Heart left ventricle (tissue), 16 donors: ENCODE measurements around the gene POLR2C. TPM values are rescaled to one million over a fixed set of nuclear protein-coding genes. Genes with fewer than 3 reads are reported as not detected.
A peak's percentile ranks its signal among the peaks of the same experiment; 100 is the strongest.

ENCODE experiments used
- ATAC-seq, 4 donors: fragments of 200-7000 bp; cut with Tn5 transposase; one replicate each; pipeline ENCODE4 v1.9.1; 2020 to 2022; ENCODE audit warnings: moderate library complexity in 4 of 4, mild to moderate bottlenecking in 3 of 4, moderate number of reproducible peaks in 1 of 4
- DNase-seq, 5 donors: peaks; one replicate each; pipeline ENCODE4 v3.0.0-alpha.2; 2020
- H3K27ac ChIP-seq, 12 donors: fragments of 200-600 bp; sonication (generic) in 4 of 12; one replicate each; pipeline versions ENCODE4 v1.5.0 to v1.8.0; 2016 to 2022; ENCODE audit warnings: mild to moderate bottlenecking in 2 of 12
- H3K27me3 ChIP-seq, 9 donors: fragments of 200-600 bp; sonication (generic) in 2 of 9; one replicate each; pipeline versions ENCODE4 v1.5.1 to v1.8.0; 2016 to 2022; ENCODE audit warnings: mild to moderate bottlenecking in 3 of 9
- H3K36me3 ChIP-seq, 9 donors: fragments of 200-600 bp; sonication (generic) in 2 of 9; one replicate each; pipeline versions ENCODE4 v1.5.0 to v1.8.0; 2018 to 2022; ENCODE audit warnings: mild to moderate bottlenecking in 2 of 9
- H3K4me1 ChIP-seq, 12 donors: fragments of 200-600 bp; sonication (generic) in 4 of 12; one replicate each; pipeline versions ENCODE4 v1.5.0 to v1.8.0; 2016 to 2022; ENCODE audit warnings: mild to moderate bottlenecking in 3 of 12
- H3K4me3 ChIP-seq, 12 donors: fragments of 200-600 bp; sonication (generic) in 4 of 12; one replicate each; pipeline versions ENCODE4 v1.5.0 to v1.8.0; 2017 to 2022; ENCODE audit warnings: mild to moderate bottlenecking in 9 of 12, moderate library complexity in 4 of 12
- H3K9me3 ChIP-seq, 12 donors: fragments of 200-600 bp; sonication (generic) in 4 of 12; one replicate each; pipeline versions ENCODE4 v1.5.0 to v1.8.0; 2016 to 2022; ENCODE audit warnings: mild to moderate bottlenecking in 1 of 12
- CTCF ChIP-seq, 12 donors: fragments of 200-600 bp; sonication (generic) in 4 of 12; IDR thresholded peaks; one replicate each; pipeline versions ENCODE4 v1.5.0 to v1.8.0; 2018 to 2022; ENCODE audit warnings: antibody characterized with exemption in 12 of 12, mild to moderate bottlenecking in 5 of 12
- POLR2A ChIP-seq, 2 donors: fragments of 450-650 bp; IDR thresholded peaks; one replicate each; pipeline ENCODE4 v1.6.1; 2017; ENCODE audit warnings: antibody characterized with exemption in 2 of 2, mild to moderate bottlenecking in 2 of 2, moderate library complexity in 2 of 2
- WGBS, 4 donors: extraction: QIAGEN DNeasy Blood & Tissue Kit in 2 of 4; methylation state at CpG; one replicate each; pipeline versions ENCODE4 v1.1.5 to v1.1.7; 2013 to 2018; 5-methylcytosine and 5-hydroxymethylcytosine counted together
- intact Hi-C, 10 donors: fragments of 100-400 bp; cut with DNase I; formaldehyde crosslinking; loops; one replicate each; pipeline versions ENCODE4 v1.11.1 to v1.14.2; 2022
- polyA plus RNA-seq, 2 donors: library from polyadenylated mRNA; stranded (reverse); fragments of 200-250 nt; gene quantifications; one replicate each; pipeline ENCODE4 v1.2.3, GENCODE V29; 2013
- total RNA-seq, 9 donors: library from RNA; depleted of rRNA in 2 of 9; stranded (reverse); fragments of >200 nt in 2 of 9; fragmentation: NEBNext Ultra II Directional in 3 of 9; extraction: Animal tissue kit (Norgen Biotek cat#: 25700) in 3 of 9; gene quantifications; one replicate each; pipeline versions ENCODE4 v1.1.0 to v1.2.4, GENCODE V29; 2016 to 2023
- donor health status: ischemic (EF 13 %, LVEDD 7.1; RV severe dilation, severe dysfunction).
- donor health status: healthy with polysubstance abuse.
- donor health status: DM: no; HTN: yes; CAD: no.
- donor health status: DM: no; HTN: no; CAD: no.
- donor health status: ischemic (EF 25% LVEDD 6.9; RV normal size, moderate dysfunction).
- donor health status: ischemic (EF 25% LVEDD 5.7; RV mildly dilated, moderate dysfunction).
- donor health status: healthy.
- donor health status: DM: yes; HTN: yes; CAD: no.
- donor health status: ischemic (EF 35%, LVEDD 5.7; RV mildly dilated, moderate dysfunction).
- donor health status: nonischemic (EF 11% LVEDD 7.7; RV severe dilation, severe dysfunction).
- donor health status: DM: yes; HTN: yes; CAD: no.
- donor health status: PGD.
- donor health status: ischemic (EF 29% LVEDD 5.4; RV normal size, mild dysfunction).
- donor health status: nonischemic (EF 23%, LVEDD 6.1; RV moderate dilation, normal function).

POLR2C gene
- total and polyA plus RNA-seq, 11 donors, result 19.9 to 99.8 (median 48.7) TPM

DNA sequence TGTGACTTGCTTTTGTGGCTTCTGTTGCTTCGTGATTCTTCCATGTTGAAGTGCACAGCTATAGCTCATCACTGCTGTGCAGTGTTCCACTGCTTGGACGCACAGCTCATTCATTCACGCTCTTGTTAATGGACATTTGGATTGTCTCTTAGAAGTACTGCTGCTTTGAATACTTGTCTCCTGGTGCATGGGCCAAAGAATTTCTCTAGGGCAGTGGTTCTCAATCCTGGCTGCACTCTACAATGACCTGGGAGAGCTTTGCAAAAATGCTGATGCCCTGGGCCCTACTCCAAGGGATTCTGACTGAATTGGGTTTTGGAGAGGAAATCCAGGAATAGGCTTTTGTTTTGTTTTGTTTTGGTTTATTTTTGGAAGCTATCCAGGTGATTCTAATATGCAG, 37.9 kb upstream of the POLR2C start:
- Histone ChIP-seq H3K4me3 (no peak overlapping the region), H3K27ac (peak overlapping the region in 2 of 12 donors; percentile 8 to 51)
- WGBS, 4 donors, result 46 to 52% (median 48%) methylated on average over 3 of the region's 3 CpGs

GRCh38 chr16:57426356-57426755, 36.1 kb upstream of the POLR2C start:
- no peak for TF ChIP-seq POLR2A (IDR thresholded peaks at IDR 0.05)
- TF ChIP-seq CTCF (IDR thresholded peaks at IDR 0.05), result no peak
- ATAC-seq (peak in 1 of 4 donors; percentile 18), DNase-seq (no peak)
- intact Hi-C loops, result loop anchor here in 3 of 10 donors (5.0 to 10.0 kb wide), 2 partner anchors 91 to 342 kb away; no protein-coding TSS in a partner anchor
- no peak overlapping the region for H3K27ac ChIP-seq
- H3K36me3 ChIP-seq, result peaks cover 0 to 48% (median 44%) of the 10 kb centered on the region in 9 donors
- WGBS, 4 donors, result 85 to 96% (median 90%) methylated on average over 5 to 7 of the region's 7 CpGs
- H3K9me3 ChIP-seq, result no peaks in the 10 kb centered on the region
- H3K4me1 ChIP-seq, result peaks cover 0 to 29% (median 19%) of the 10 kb centered on the region in 12 donors
- H3K4me3 ChIP-seq, result no peak overlapping the region
- H3K27me3 ChIP-seq, result no peaks in the 10 kb centered on the region

More for the DNA sequence above, 37.9 kb upstream of the POLR2C start:
- no peaks in the 10 kb centered on the region for H3K9me3 ChIP-seq
- H3K36me3 ChIP-seq, result peaks cover 0 to 30% (median 26%) of the 10 kb centered on the region in 9 donors
- ATAC-seq (peak; percentile 44 to 73 (median 56)), DNase-seq (peak in 1 of 5 donors; percentile 52)
- no peak for TF ChIP-seq CTCF (IDR thresholded peaks at IDR 0.05)
- no peak for TF ChIP-seq POLR2A (IDR thresholded peaks at IDR 0.05)
- peaks cover 0 to 30% (median 19%) of the 10 kb centered on the region in 12 donors for H3K4me1 ChIP-seq
- intact Hi-C loops, result loop anchor here in 3 of 10 donors (5.0 to 10.0 kb wide), 3 partner anchors 93 to 340 kb away; no protein-coding TSS in a partner anchor
- H3K27me3 ChIP-seq, result no peaks in the 10 kb centered on the region

GRCh38 chr16:57427307-57427706, 35.2 kb upstream of the POLR2C start:
- Histone ChIP-seq H3K4me1 (peaks cover 0 to 22% (median 13%) of the 10 kb centered on the region in 12 donors), H3K9me3 (no peaks in the 10 kb centered on the region), H3K27me3 (no peaks in the 10 kb centered on the region), H3K4me3 (no peak overlapping the region), H3K36me3 (peaks cover 0 to 57% (median 53%) of the 10 kb centered on the region in 9 donors), H3K27ac (no peak overlapping the region)
- WGBS, 4 donors, result 70 to 77% (median 74%) methylated on average over 8 of the region's 8 CpGs
- TF ChIP-seq CTCF (IDR thresholded peaks at IDR 0.05) (no peak), POLR2A (IDR thresholded peaks at IDR 0.05) (no peak)
- DNase-seq (no peak), ATAC-seq (no peak)
- intact Hi-C loops, result loop anchor here in 3 of 10 donors (5.0 to 10.0 kb wide), 2 partner anchors 90 to 343 kb away; no protein-coding TSS in a partner anchor

- no peak for ATAC-seq
- Histone ChIP-seq H3K36me3 (peaks cover 0 to 62% (median 58%) of the 10 kb centered on the region in 9 donors), H3K9me3 (no peaks in the 10 kb centered on the region), H3K27me3 (no peaks in the 10 kb centered on the region), H3K27ac (no peak overlapping the region), H3K4me3 (no peak overlapping the region), H3K4me1 (peaks cover 0 to 18% (median 10%) of the 10 kb centered on the region in 12 donors)
- TF ChIP-seq POLR2A (IDR thresholded peaks at IDR 0.05) (no peak), CTCF (IDR thresholded peaks at IDR 0.05) (no peak)
- intact Hi-C loops, result loop anchor here in 3 of 10 donors (5.0 to 10.0 kb wide), 2 partner anchors 89 to 343 kb away; no protein-coding TSS in a partner anchor
- DNase-seq, result no peak
Measured at GRCh38 chr16:57427824-57428223, 34.7 kb upstream of the POLR2C start.
